Measurements from ENCODE around the gene RBFOX2.
A peak's percentile ranks its signal among the peaks of the same experiment; 100 is the strongest.

RBFOX2 gene

GRCh38 chr22:35903571-35904335 is 124.9 kb downstream of the RBFOX2 start:
- TF ChIP-seq, protein P1, sequence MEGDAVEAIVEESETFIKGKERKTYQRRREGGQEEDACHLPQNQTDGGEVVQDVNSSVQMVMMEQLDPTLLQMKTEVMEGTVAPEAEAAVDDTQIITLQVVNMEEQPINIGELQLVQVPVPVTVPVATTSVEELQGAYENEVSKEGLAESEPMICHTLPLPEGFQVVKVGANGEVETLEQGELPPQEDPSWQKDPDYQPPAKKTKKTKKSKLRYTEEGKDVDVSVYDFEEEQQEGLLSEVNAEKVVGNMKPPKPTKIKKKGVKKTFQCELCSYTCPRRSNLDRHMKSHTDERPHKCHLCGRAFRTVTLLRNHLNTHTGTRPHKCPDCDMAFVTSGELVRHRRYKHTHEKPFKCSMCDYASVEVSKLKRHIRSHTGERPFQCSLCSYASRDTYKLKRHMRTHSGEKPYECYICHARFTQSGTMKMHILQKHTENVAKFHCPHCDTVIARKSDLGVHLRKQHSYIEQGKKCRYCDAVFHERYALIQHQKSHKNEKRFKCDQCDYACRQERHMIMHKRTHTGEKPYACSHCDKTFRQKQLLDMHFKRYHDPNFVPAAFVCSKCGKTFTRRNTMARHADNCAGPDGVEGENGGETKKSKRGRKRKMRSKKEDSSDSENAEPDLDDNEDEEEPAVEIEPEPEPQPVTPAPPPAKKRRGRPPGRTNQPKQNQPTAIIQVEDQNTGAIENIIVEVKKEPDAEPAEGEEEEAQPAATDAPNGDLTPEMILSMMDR (IDR thresholded peaks at IDR 0.05; ENCODE audit: poor library complexity, severe bottlenecking): no peak
- Histone ChIP-seq H3K9me3 (ENCODE audit: severe bottlenecking) (no peaks in the 10 kb centered on the region), H3K27me3 (ENCODE audit: insufficient read depth, poor library complexity, severe bottlenecking) (no peaks in the 10 kb centered on the region), H3K4me1 (ENCODE audit: insufficient read depth, poor library complexity, severe bottlenecking) (peaks cover 43% of the 10 kb centered on the region), H3K4me3 (ENCODE audit: severe bottlenecking) (no peak overlapping the region), H3K36me3 (ENCODE audit: low read depth) (no peaks in the 10 kb centered on the region), H3K27ac (ENCODE audit: poor library complexity, severe bottlenecking) (no peak overlapping the region)
- no peak for ATAC-seq (ENCODE audit: low read depth)
- DNase-seq (ENCODE audit: low spot score): no peak

DNA sequence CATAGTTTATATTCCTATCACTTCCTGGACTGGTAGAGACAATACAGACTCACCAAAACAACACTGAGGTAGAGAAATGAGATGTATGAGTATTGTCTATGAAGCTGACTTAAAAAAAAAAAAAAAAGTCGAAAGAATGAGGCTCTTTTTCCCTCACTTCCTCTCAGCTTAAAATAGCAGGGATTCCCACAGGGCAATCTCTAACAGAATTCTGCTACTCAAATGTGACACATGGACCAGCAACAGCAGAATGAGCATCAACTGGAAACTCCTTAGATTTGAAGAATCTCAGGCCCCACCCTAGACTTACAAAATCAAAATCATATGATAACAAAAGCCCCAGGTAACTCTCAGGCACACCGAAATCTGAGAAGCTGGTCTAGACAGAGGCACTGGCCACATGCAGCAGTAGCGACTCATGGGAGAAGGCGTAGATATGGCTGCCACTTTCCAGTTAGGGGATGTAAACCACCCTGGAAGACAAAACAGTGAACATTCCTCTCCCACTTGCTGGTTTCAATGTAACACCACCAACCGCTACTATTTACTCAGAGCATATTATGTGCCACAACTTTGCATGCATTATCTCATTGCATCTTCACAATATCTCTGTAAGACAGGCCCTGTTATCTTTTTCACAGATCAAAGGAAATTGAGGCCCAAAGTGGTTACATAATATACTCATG is 128.0 kb downstream of the RBFOX2 start:
- Histone ChIP-seq H3K27ac (ENCODE audit: poor library complexity, severe bottlenecking) (peak overlapping the region; percentile 76), H3K27me3 (ENCODE audit: insufficient read depth, poor library complexity, severe bottlenecking) (no peaks in the 10 kb centered on the region), H3K9me3 (ENCODE audit: severe bottlenecking) (no peaks in the 10 kb centered on the region), H3K4me3 (ENCODE audit: severe bottlenecking) (no peak overlapping the region), H3K36me3 (ENCODE audit: low read depth) (no peaks in the 10 kb centered on the region), H3K4me1 (ENCODE audit: insufficient read depth, poor library complexity, severe bottlenecking) (peaks cover 43% of the 10 kb centered on the region)
- ATAC-seq (ENCODE audit: low read depth): peak; percentile 94
- TF ChIP-seq, protein P1 (IDR thresholded peaks at IDR 0.05; ENCODE audit: poor library complexity, severe bottlenecking): no peak
- DNase-seq (ENCODE audit: low spot score): peak; percentile 77

DNA sequence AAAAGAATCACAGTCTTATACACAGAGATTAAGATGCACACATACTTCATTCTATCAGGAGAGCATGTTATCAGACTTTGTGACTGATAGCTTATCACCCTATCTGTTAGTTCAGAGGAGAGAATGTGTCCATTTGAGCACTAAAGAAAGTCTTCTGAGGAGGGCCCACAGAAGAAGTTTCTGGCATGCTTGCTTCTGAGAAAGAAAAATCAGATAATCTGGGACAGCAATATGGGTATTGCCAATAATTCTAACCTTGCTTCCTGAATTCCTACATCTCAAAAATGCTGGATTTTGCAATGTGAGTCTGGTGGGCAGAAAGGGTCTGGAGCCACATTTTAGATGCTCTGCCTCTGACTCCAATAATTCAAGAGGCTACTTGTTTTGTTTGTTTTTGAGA is 128.9 kb downstream of the RBFOX2 start:
- TF ChIP-seq, protein P1 (IDR thresholded peaks at IDR 0.05; ENCODE audit: poor library complexity, severe bottlenecking): no peak
- Histone ChIP-seq H3K27ac (ENCODE audit: poor library complexity, severe bottlenecking) (peak overlapping the region; percentile 76), H3K9me3 (ENCODE audit: severe bottlenecking) (no peaks in the 10 kb centered on the region), H3K27me3 (ENCODE audit: insufficient read depth, poor library complexity, severe bottlenecking) (no peaks in the 10 kb centered on the region), H3K4me1 (ENCODE audit: insufficient read depth, poor library complexity, severe bottlenecking) (peaks cover 41% of the 10 kb centered on the region), H3K36me3 (ENCODE audit: low read depth) (no peaks in the 10 kb centered on the region), H3K4me3 (ENCODE audit: severe bottlenecking) (no peak overlapping the region)
- ATAC-seq (ENCODE audit: low read depth) (no peak), DNase-seq (ENCODE audit: low spot score) (no peak)

GRCh38 chr22:35896111-35896705 is 132.4 kb downstream of the RBFOX2 start:
- ATAC-seq (ENCODE audit: low read depth): no peak
- DNase-seq (ENCODE audit: low spot score): no peak
- H3K27me3 ChIP-seq (ENCODE audit: insufficient read depth, poor library complexity, severe bottlenecking): no peaks in the 10 kb centered on the region
- H3K27ac ChIP-seq (ENCODE audit: poor library complexity, severe bottlenecking): peak overlapping the region; percentile 72
- TF ChIP-seq, protein P1 (IDR thresholded peaks at IDR 0.05; ENCODE audit: poor library complexity, severe bottlenecking): no peak
- no peaks in the 10 kb centered on the region for H3K9me3 ChIP-seq (ENCODE audit: severe bottlenecking)
- no peak overlapping the region for H3K4me3 ChIP-seq (ENCODE audit: severe bottlenecking)
- H3K36me3 ChIP-seq (ENCODE audit: low read depth): no peaks in the 10 kb centered on the region
- peaks cover 52% of the 10 kb centered on the region for H3K4me1 ChIP-seq (ENCODE audit: insufficient read depth, poor library complexity, severe bottlenecking)

All from RWPE2 (cell line).